Measurements from ENCODE around the gene WWOX. TPM values are rescaled to one million over a fixed set of nuclear protein-coding genes. Genes with fewer than 3 reads are reported as not detected.

Gene WWOX
- total RNA-seq, 1 donor from 2014 or later, result 7.3 TPM

- Histone ChIP-seq H3K27ac (ENCODE audit: low read depth, low read length) (no peak overlapping the region), H4K20me1 (ENCODE audit: insufficient read depth, low read length) (no peaks in the 10 kb centered on the region), H2AFZ (ENCODE audit: low read depth, low read length) (no peak overlapping the region), H3K4me3 (ENCODE audit: insufficient read depth, low read depth, low read length) (no peak overlapping the region), H3K79me2 (ENCODE audit: insufficient read depth, low read length) (no peaks in the 10 kb centered on the region), H3K9me3 (ENCODE audit: insufficient read depth, low read depth, low read length) (no peaks in the 10 kb centered on the region), H3K27me3 (ENCODE audit: insufficient read depth, low read length) (no peaks in the 10 kb centered on the region), H3K4me2 (ENCODE audit: low read length) (no peak overlapping the region), H3K9ac (ENCODE audit: low read length) (no peak overlapping the region), H3K4me1 (ENCODE audit: insufficient read depth, low read length) (no peaks in the 10 kb centered on the region), H3K36me3 (ENCODE audit: insufficient read depth, low read length) (no peaks in the 10 kb centered on the region)
- peaks cover 1% of the 10 kb centered on the region for H3K27me3 Mint-ChIP-seq (ENCODE audit: low read depth, unreplicated experiment)
- H3K9me3 Mint-ChIP-seq (ENCODE audit: unreplicated experiment), result no peaks in the 10 kb centered on the region
- H3K4me1 Mint-ChIP-seq (ENCODE audit: low read depth, unreplicated experiment), result no peaks in the 10 kb centered on the region
- no peak overlapping the region for H3K27ac Mint-ChIP-seq (ENCODE audit: unreplicated experiment)
- TF ChIP-seq EZH2 (IDR thresholded peaks at IDR 0.05; ENCODE audit: insufficient read depth, low read length), result no peak
- no peak for TF ChIP-seq CTCF (IDR thresholded peaks at IDR 0.05; ENCODE audit: insufficient read depth, low read depth, low read length)
- no peak overlapping the region for H3K4me3 Mint-ChIP-seq (ENCODE audit: unreplicated experiment)
- DNase-seq (ENCODE audit: low read depth) (no peak), FAIRE-seq (no peak)
- H3K36me3 Mint-ChIP-seq (ENCODE audit: low read depth, unreplicated experiment), result no peaks in the 10 kb centered on the region
Measured at GRCh38 chr16:78505036-78505435, 405.6 kb downstream of the WWOX start.

DNA sequence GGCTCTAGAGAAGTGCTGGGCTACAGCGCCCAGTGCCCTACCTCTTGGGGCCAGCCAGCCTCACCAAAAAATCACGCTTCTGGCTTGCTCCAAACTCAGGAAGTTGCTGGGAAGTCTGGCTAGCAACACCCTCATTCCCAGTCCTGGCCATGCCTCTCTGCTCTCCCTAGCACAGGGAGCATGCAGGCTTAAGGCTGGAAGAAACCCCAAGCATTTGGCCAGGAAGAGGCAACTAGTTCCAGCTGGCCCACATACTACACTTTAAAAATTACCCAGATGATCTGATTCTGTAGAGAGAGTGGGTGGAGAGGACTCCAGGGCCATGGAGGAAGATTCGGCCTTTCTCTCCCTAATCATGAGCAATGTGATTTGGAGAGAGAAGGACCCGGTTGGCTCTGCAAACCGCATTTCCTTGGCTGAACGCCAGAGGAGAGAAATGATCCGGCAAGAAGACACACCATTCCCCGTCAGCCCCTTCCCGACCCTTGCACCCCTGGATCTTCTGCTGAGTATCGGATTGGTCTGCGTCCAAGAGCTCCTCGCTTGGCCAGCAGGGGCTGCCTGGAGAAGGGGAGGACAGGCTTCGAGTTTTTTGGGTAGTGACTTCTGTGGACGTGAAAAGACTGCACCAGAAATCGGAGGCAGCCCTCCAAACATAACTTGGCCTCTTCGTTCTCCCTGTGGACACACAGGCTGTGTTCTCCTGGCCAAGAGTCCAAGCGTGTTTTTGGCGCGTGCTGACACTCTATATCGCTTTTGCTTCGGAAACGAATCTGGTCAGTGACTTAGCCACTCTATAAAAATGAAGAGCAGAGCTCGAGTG lies 406.3 kb downstream of the WWOX start:
- no peak overlapping the region for H3K4me2 ChIP-seq (ENCODE audit: low read length)
- FAIRE-seq, result no peak

More for the DNA sequence above, 406.3 kb downstream of the WWOX start:
- H3K27me3 Mint-ChIP-seq (ENCODE audit: low read depth, unreplicated experiment), result peaks cover 3% of the 10 kb centered on the region
- no peak overlapping the region for H3K4me3 ChIP-seq (ENCODE audit: insufficient read depth, low read depth, low read length)
- H3K36me3 ChIP-seq (ENCODE audit: insufficient read depth, low read length), result no peaks in the 10 kb centered on the region
- H3K4me1 ChIP-seq (ENCODE audit: insufficient read depth, low read length), result no peaks in the 10 kb centered on the region
- H3K9ac ChIP-seq (ENCODE audit: low read length), result no peak overlapping the region
- no peaks in the 10 kb centered on the region for H3K27me3 ChIP-seq (ENCODE audit: insufficient read depth, low read length)
- no peaks in the 10 kb centered on the region for H4K20me1 ChIP-seq (ENCODE audit: insufficient read depth, low read length)
- H3K4me3 Mint-ChIP-seq (ENCODE audit: unreplicated experiment), result no peak overlapping the region
- peak; percentile 10 for DNase-seq (ENCODE audit: low read depth)
- H3K4me1 Mint-ChIP-seq (ENCODE audit: low read depth, unreplicated experiment), result no peaks in the 10 kb centered on the region
- H3K36me3 Mint-ChIP-seq (ENCODE audit: low read depth, unreplicated experiment), result no peaks in the 10 kb centered on the region
- H2AFZ ChIP-seq (ENCODE audit: low read depth, low read length), result no peak overlapping the region
- H3K27ac ChIP-seq (ENCODE audit: low read depth, low read length), result no peak overlapping the region
- H3K79me2 ChIP-seq (ENCODE audit: insufficient read depth, low read length), result no peaks in the 10 kb centered on the region
- no peaks in the 10 kb centered on the region for H3K9me3 Mint-ChIP-seq (ENCODE audit: unreplicated experiment)
- H3K27ac Mint-ChIP-seq (ENCODE audit: unreplicated experiment), result no peak overlapping the region
- H3K9me3 ChIP-seq (ENCODE audit: insufficient read depth, low read depth, low read length), result no peaks in the 10 kb centered on the region
- TF ChIP-seq EZH2 (IDR thresholded peaks at IDR 0.05; ENCODE audit: insufficient read depth, low read length), result no peak
- TF ChIP-seq CTCF (IDR thresholded peaks at IDR 0.05; ENCODE audit: insufficient read depth, low read depth, low read length), result no peak
